Measurements from ENCODE around the gene NTPCR. TPM values are rescaled to one million over a fixed set of nuclear protein-coding genes. Genes with fewer than 3 reads are reported as not detected.
"Not testable (repeated sequence)": the region's sequence is repeated elsewhere in the genome, so short reads cannot be mapped to it uniquely, and the experiment has no call there.

Gene NTPCR
- total RNA-seq, 1 donor from 2014 or later: 51.0 TPM

DNA sequence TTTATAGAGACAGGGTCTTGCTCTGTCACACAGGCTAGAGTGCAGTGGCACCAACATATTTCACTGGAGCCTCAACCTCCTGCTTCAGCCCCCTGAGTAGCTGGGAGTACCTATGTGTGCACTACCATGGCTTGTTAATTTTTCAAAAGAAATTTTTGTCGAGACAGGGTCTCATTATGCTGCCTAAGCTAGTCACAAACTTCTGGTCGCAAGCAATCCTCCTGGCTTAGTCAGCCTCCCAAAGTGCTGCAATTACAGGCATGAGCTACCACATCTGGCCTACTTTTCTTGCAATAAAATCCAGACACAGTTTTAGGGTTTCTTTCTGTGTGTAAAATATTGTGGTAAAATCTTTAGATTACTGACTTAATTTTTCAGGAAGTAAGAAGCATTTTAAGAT lies 27.9 kb upstream of the NTPCR start:
- H3K4me3 ChIP-seq (ENCODE audit: low read depth, low read length): no peak overlapping the region
- H3K27me3 ChIP-seq (ENCODE audit: control insufficient read depth, insufficient read depth, low read length): no peaks in the 10 kb centered on the region
- no peak for TF ChIP-seq CTCF (IDR thresholded peaks at IDR 0.05; ENCODE audit: insufficient read depth, low read length, poor library complexity, severe bottlenecking)
- no peaks in the 10 kb centered on the region for H3K36me3 ChIP-seq (ENCODE audit: control insufficient read depth, insufficient read depth, low read length)
- no peak for DNase-seq (ENCODE audit: low read depth)

DNA sequence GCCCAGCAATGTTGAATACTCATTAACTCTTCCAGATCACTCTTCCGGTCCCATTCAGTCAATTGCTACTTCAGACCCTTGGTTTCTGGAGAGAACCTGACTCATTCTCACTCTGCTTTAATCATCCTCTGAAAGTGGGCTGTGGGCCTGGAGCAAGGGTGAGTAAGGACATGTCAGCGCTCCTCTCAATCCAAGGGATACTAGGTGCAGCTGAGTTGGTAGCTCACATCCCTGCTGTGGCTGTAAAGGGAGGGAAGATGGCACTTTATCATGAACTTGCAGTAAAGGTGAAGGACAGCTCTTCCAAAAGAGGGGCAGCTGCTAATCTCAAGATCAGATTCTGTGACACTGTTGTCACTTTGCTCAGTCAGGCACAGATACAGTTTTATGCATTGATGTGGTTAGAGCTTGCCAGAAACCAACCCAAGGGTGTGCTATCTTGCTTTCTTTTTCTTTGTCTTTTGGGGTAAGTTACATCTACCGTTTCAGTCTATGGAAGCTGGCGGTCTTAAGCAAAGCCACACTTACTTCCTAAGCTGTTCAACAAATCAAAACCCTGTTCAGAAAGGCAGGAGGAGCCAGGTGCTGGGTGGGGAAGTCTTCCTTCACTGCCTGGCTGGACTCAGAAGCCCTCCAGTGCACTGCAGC lies 26.5 kb upstream of the NTPCR start:
- TF ChIP-seq CTCF (IDR thresholded peaks at IDR 0.05; ENCODE audit: insufficient read depth, low read length, poor library complexity, severe bottlenecking): no peak
- peak; percentile 83 for DNase-seq (ENCODE audit: low read depth)
- Histone ChIP-seq H3K36me3 (ENCODE audit: control insufficient read depth, insufficient read depth, low read length) (no peaks in the 10 kb centered on the region), H3K27me3 (ENCODE audit: control insufficient read depth, insufficient read depth, low read length) (no peaks in the 10 kb centered on the region), H3K4me3 (ENCODE audit: low read depth, low read length) (no peak overlapping the region)

GRCh38 chr1:232924874-232925273 lies 25.5 kb upstream of the NTPCR start:
- H3K4me3 ChIP-seq (ENCODE audit: low read depth, low read length): no peak overlapping the region
- no peak for TF ChIP-seq CTCF (IDR thresholded peaks at IDR 0.05; ENCODE audit: insufficient read depth, low read length, poor library complexity, severe bottlenecking)
- H3K36me3 ChIP-seq (ENCODE audit: control insufficient read depth, insufficient read depth, low read length): no peaks in the 10 kb centered on the region
- no peaks in the 10 kb centered on the region for H3K27me3 ChIP-seq (ENCODE audit: control insufficient read depth, insufficient read depth, low read length)
- DNase-seq (ENCODE audit: low read depth): no peak

DNA sequence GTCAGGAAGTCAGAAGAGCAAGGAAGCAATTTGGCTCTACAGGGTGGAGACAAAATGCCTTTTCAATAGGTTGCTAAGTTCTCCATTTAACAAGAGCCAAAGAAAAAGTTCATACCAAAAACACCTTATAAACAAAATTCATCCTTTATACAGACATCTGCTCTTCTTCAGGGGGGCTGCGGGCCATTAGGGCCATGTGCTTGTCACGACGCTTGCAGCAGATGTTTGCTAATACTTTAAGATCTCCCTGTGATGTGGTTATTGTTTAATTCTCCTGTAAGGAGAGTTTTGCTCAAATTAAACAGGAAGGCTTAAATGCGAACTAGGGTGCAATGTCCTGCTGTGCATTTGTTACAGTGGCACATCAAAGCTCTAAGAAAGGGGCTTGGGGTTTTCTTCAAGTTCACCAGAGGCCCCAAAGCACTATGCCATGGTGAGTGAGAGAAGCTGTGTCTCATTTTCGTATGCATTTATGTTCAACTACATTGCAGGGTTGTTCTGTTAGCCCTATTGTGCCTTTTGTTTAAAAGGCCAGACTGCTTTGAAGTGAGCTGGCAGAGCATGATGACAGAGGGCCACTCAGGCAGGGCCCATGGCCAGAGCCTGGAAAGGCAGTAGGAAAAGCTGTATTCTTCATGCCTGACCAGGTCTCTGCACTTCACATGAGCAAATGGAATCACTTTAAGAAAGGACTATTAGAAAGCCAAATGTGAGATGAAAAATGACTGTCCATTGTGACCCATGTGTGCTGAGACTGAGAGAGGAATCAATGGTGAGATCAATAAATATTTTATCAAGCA lies 24.8 kb upstream of the NTPCR start:
- H3K4me3 ChIP-seq (ENCODE audit: low read depth, low read length): no peak overlapping the region
- no peak for DNase-seq (ENCODE audit: low read depth)
- no peaks in the 10 kb centered on the region for H3K36me3 ChIP-seq (ENCODE audit: control insufficient read depth, insufficient read depth, low read length)
- H3K27me3 ChIP-seq (ENCODE audit: control insufficient read depth, insufficient read depth, low read length): no peaks in the 10 kb centered on the region
- no peak for TF ChIP-seq CTCF (IDR thresholded peaks at IDR 0.05; ENCODE audit: insufficient read depth, low read length, poor library complexity, severe bottlenecking)

GRCh38 chr1:232927166-232927565 lies 23.2 kb upstream of the NTPCR start:
- H3K36me3 ChIP-seq (ENCODE audit: control insufficient read depth, insufficient read depth, low read length); H3K4me3 ChIP-seq (ENCODE audit: low read depth, low read length); DNase-seq (ENCODE audit: low read depth); H3K27me3 ChIP-seq (ENCODE audit: control insufficient read depth, insufficient read depth, low read length): not testable (repeated sequence)

DNA sequence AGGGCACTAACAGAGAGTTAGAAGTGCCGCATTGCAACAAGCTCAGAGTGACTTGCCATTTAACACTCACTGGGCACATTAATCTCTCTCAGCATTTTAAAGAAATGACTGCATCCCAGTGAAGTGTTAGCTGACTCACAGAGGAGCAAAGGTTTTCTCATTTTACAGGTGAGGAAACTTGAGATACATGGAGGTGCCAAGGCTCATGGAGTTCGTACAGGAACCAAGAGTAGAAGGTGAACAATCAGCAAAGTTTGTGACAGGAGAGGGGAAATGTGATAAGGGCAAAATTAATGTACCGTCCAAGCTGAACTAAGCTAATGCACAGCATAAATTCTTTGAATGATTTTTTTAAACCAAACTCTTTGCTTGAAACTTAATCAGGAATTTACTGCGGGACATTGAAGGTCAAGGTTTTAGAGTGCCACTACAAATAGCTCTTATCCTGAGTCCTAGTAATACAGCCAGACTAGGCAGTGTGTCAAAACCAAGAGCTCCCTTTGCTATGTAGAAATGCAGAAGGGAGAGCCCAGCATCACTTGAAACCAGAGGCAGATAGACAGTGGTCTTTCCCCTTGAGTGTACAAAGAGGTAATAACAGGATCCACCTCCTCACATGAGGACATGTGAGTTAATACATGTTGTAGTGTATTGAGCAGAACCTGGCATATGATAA lies 22.4 kb upstream of the NTPCR start:
- no peaks in the 10 kb centered on the region for H3K36me3 ChIP-seq (ENCODE audit: control insufficient read depth, insufficient read depth, low read length)
- no peak for TF ChIP-seq CTCF (IDR thresholded peaks at IDR 0.05; ENCODE audit: insufficient read depth, low read length, poor library complexity, severe bottlenecking)
- no peak overlapping the region for H3K4me3 ChIP-seq (ENCODE audit: low read depth, low read length)
- DNase-seq (ENCODE audit: low read depth): no peak
- H3K27me3 ChIP-seq (ENCODE audit: control insufficient read depth, insufficient read depth, low read length): no peaks in the 10 kb centered on the region
